GM18861 (cell line): ENCODE data around the gene U2AF2.

Experiments used
- ATAC-seq: cut with Tn5 transposase; IDR thresholded peaks from one replicate; pipeline ENCODE4 v1.9.1; 2021; ENCODE audit not compliant: unreplicated experiment

U2AF2 gene

GRCh38 chr19:55643003-55643886 is 11.6 kb upstream of the U2AF2 start, which contains the start of gene ZNF581:
TSS of gene ZNF581 (plus strand) at chr19:55643649. CDS start at chr19:55644572, 923 bp downstream.
- no peak for ATAC-seq

GRCh38 chr19:55643887-55644176 is 11.0 kb upstream of the U2AF2 start:
- ATAC-seq = no peak

GRCh38 chr19:55644191-55644833 is 10.5 kb upstream of the U2AF2 start:
- ATAC-seq = no peak

- no peak for ATAC-seq
Observed at GRCh38 chr19:55644842-55645511, 9.9 kb upstream of the U2AF2 start.

- no peak for ATAC-seq
Observed at GRCh38 chr19:55645512-55645881, 9.3 kb upstream of the U2AF2 start.

- no peak for ATAC-seq
Observed at GRCh38 chr19:55646889-55647731, 7.7 kb upstream of the U2AF2 start.

GRCh38 chr19:55647732-55648584 is 6.9 kb upstream of the U2AF2 start, which contains the start of gene CCDC106:
TSS of gene CCDC106 (plus strand) at chr19:55648212. CDS start at chr19:55649047, 835 bp downstream.
- no peak for ATAC-seq

- ATAC-seq = no peak
Observed at GRCh38 chr19:55648585-55649267, 6.1 kb upstream of the U2AF2 start.

- no peak for ATAC-seq
Observed at GRCh38 chr19:55649268-55650125, 5.3 kb upstream of the U2AF2 start.

GRCh38 chr19:55650126-55650557 is 4.7 kb upstream of the U2AF2 start:
- no peak for ATAC-seq

- ATAC-seq = no peak
Observed at GRCh38 chr19:55650602-55651230, 4.1 kb upstream of the U2AF2 start.

GRCh38 chr19:55651236-55651635 is 3.6 kb upstream of the U2AF2 start:
- no peak for ATAC-seq

- no peak for ATAC-seq
Observed at GRCh38 chr19:55652311-55653128, 2.3 kb upstream of the U2AF2 start.

GRCh38 chr19:55653651-55654322 is 1.0 kb upstream of the U2AF2 start:
- ATAC-seq = peak; percentile 36

- ATAC-seq = peak; percentile 43
Observed at GRCh38 chr19:55654323-55654867, 440 bp upstream of the U2AF2 start.

GRCh38 chr19:55655648-55656040 is 809 bp downstream of the U2AF2 start:
- no peak for ATAC-seq
